CD14-positive monocyte (primary cell): ENCODE measurements around the gene MPC1. TPM values are rescaled to one million over a fixed set of nuclear protein-coding genes. Genes with fewer than 3 reads are reported as not detected.
A peak's percentile ranks its signal among the peaks of the same experiment; 100 is the strongest.

Experiments
- DNase-seq, 3 donors: peaks; one replicate each; pipeline ENCODE4 v3.0.0-alpha.2; 2011 to 2022
- H2AFZ ChIP-seq: 2 replicates; pipeline ENCODE4 v1.6.0; 2012; ENCODE audit warnings: mild to moderate bottlenecking, low read depth, low read length, inconsistent platforms; ENCODE audit not compliant: insufficient read depth, poor library complexity, severe bottlenecking
- H3K27ac ChIP-seq, 2 donors: 1 replicate in 1 of 2; 2 replicates in 1 of 2; pipeline ENCODE4 v1.5.1; 2012 to 2013; ENCODE audit warnings: low read length in 2 of 2, control low read depth in 1 of 2, inconsistent platforms in 1 of 2, low read depth in 1 of 2, mild to moderate bottlenecking in 1 of 2
- H3K27me3 ChIP-seq, 2 donors: one replicate each; pipeline versions ENCODE4 v1.6.0 to v1.6.1; 2011 to 2013; ENCODE audit warnings: low read length in 2 of 2; ENCODE audit not compliant: control insufficient read depth in 2 of 2, insufficient read depth in 2 of 2
- H3K36me3 ChIP-seq, 2 donors: replicated peaks in 1 of 2; 1 replicate in 1 of 2; 2 replicates in 1 of 2; pipeline versions ENCODE4 v1.5.1 to v1.6.1; 2012 to 2013; ENCODE audit warnings: low read length in 2 of 2, control low read depth in 1 of 2, inconsistent platforms in 1 of 2, mild to moderate bottlenecking in 1 of 2; ENCODE audit not compliant: insufficient read depth in 2 of 2, control insufficient read depth in 1 of 2
- H3K4me1 ChIP-seq, 2 donors: 1 replicate in 1 of 2; 2 replicates in 1 of 2; pipeline versions ENCODE4 v1.5.1 to v1.6.1; 2012 to 2013; ENCODE audit warnings: low read length in 2 of 2, control low read depth in 1 of 2, inconsistent platforms in 1 of 2, mild to moderate bottlenecking in 1 of 2, moderate library complexity in 1 of 2; ENCODE audit not compliant: insufficient read depth in 2 of 2, control insufficient read depth in 1 of 2
- H3K4me2 ChIP-seq: replicated peaks from 2 replicates; pipeline ENCODE3; 2012; ENCODE audit warnings: low read length, moderate library complexity, mild to moderate bottlenecking; ENCODE audit not compliant: poor library complexity, severe bottlenecking; ENCODE audit errors: extremely low read depth
- H3K4me3 ChIP-seq, 3 experiments: fragments of 200-600 bp in 1 of 3; sonication (generic) in 1 of 3; replicated peaks in 1 of 3; 1 replicate in 2 of 3; 2 replicates in 1 of 3; pipeline ENCODE4 v1.5.1; 2011 to 2013; ENCODE audit warnings: low read length in 3 of 3, mild to moderate bottlenecking in 3 of 3, control low read depth in 2 of 3, low read depth in 2 of 3, inconsistent platforms in 1 of 3, moderate library complexity in 1 of 3
- H3K79me2 ChIP-seq: 2 replicates; pipeline ENCODE4 v1.6.0; 2012; ENCODE audit warnings: mild to moderate bottlenecking, control low read depth, inconsistent platforms, low read length, moderate library complexity; ENCODE audit not compliant: insufficient read depth
- H3K9ac ChIP-seq: 2 replicates; pipeline ENCODE4 v1.6.0; 2017; ENCODE audit warnings: low read length, mild to moderate bottlenecking; ENCODE audit not compliant: insufficient read depth, poor library complexity, severe bottlenecking
- H3K9me3 ChIP-seq, 2 donors: replicated peaks in 1 of 2; 1 replicate in 1 of 2; 2 replicates in 1 of 2; pipeline versions ENCODE4 v1.5.1 to v1.6.1; 2012 to 2013; ENCODE audit warnings: low read length in 2 of 2, control low read depth in 1 of 2; ENCODE audit not compliant: control insufficient read depth in 1 of 2, insufficient read depth in 1 of 2
- H4K20me1 ChIP-seq: 2 replicates; pipeline ENCODE4 v1.6.0; 2012; ENCODE audit warnings: mild to moderate bottlenecking, low read length, control low read depth, moderate library complexity; ENCODE audit not compliant: insufficient read depth
- H3K27ac Mint-ChIP-seq, 7 donors: one replicate each; pipeline ENCODE4 v1.8.0; 2020; ENCODE audit warnings: mild to moderate bottlenecking in 7 of 7, mixed read lengths in 7 of 7, moderate library complexity in 6 of 7, inconsistent platforms in 2 of 7
- H3K27me3 Mint-ChIP-seq, 3 donors: one replicate each; pipeline ENCODE4 v1.8.0; 2021 to 2022; ENCODE audit warnings: low read depth in 3 of 3, mild to moderate bottlenecking in 3 of 3, mixed read lengths in 3 of 3, moderate library complexity in 3 of 3, inconsistent platforms in 1 of 3
- H3K36me3 Mint-ChIP-seq, 2 donors: one replicate each; pipeline ENCODE4 v1.8.0; 2020; ENCODE audit warnings: mixed read lengths in 2 of 2, inconsistent platforms in 1 of 2, mild to moderate bottlenecking in 1 of 2
- H3K4me1 Mint-ChIP-seq: one replicate; pipeline ENCODE4 v1.8.0; 2020; ENCODE audit warnings: mild to moderate bottlenecking, mixed read lengths
- H3K4me3 Mint-ChIP-seq, 2 donors: one replicate each; pipeline ENCODE4 v1.8.0; 2020; ENCODE audit warnings: mild to moderate bottlenecking in 2 of 2, mixed read lengths in 2 of 2, moderate library complexity in 1 of 2
- H3K9me3 Mint-ChIP-seq, 7 donors: one replicate each; pipeline ENCODE4 v1.8.0; 2020 to 2022; ENCODE audit warnings: mixed read lengths in 7 of 7, mild to moderate bottlenecking in 6 of 7, moderate library complexity in 6 of 7, inconsistent platforms in 2 of 7
- WGBS: methylation state at CpG from one replicate; pipeline ENCODE4 v1.1.5; 2013; ENCODE audit warnings: missing lambda C conversion rate; ENCODE audit not compliant: insufficient coverage; 5-methylcytosine and 5-hydroxymethylcytosine counted together
- intact Hi-C, 2 donors: fragments of 100-400 bp; cut with micrococcal nuclease; formaldehyde crosslinking; loops; one replicate each; pipeline versions ENCODE4 v1.15.0 to v1.15.1; 2023
- polyA minus RNA-seq: library from RNA; depleted of rRNA, polyadenylated mRNA; stranded (reverse); fragments of >200 nt; gene quantifications from 2 replicates; pipeline ENCODE4 v1.2.3, GENCODE V29; 2012
- polyA plus RNA-seq, 3 donors: library from polyadenylated mRNA; depleted of rRNA in 1 of 3; unstranded in 2 of 3; stranded (reverse) in 1 of 3; fragments of 300-500 nt in 2 of 3; fragments of >200 nt in 1 of 3; fragmentation: Illumina TruSeq in 2 of 3; gene quantifications; 1 replicate in 2 of 3; 2 replicates in 1 of 3; pipeline ENCODE4 v1.2.3, GENCODE V29; 2012 to 2021
- total RNA-seq, 12 experiments: library from RNA in 1 of 12; stranded (reverse) in 1 of 12; fragments of 120-200 nt in 1 of 12; gene quantifications; one replicate each; pipeline ENCODE4 v1.2.4 and lab custom pipeline; 2013 to 2026; ENCODE audit warnings: mixed read lengths in 6 of 12, inconsistent platforms in 1 of 12
- TF ChIP-seq, protein P1 (sequence below): fragments of 200-600 bp; IDR thresholded peaks from one replicate; pipeline ENCODE4 v1.8.0; 2022; ENCODE audit warnings: antibody characterized with exemption, mild to moderate bottlenecking

MPC1 gene
- 51.5 TPM for total RNA-seq (2013)
- polyA plus RNA-seq (100 to 1,000 TPM in 2 of 3 donors, 10 to 100 TPM in 1; 52.4 to 122 (median 104) TPM), polyA minus RNA-seq (5.3 and 13.2 TPM in 2 replicates), total RNA-seq (lab: John Stamatoyannopoulos, UW) (5.6 to 44.5 (median 29.6) reads per million in 11 experiments)

DNA sequence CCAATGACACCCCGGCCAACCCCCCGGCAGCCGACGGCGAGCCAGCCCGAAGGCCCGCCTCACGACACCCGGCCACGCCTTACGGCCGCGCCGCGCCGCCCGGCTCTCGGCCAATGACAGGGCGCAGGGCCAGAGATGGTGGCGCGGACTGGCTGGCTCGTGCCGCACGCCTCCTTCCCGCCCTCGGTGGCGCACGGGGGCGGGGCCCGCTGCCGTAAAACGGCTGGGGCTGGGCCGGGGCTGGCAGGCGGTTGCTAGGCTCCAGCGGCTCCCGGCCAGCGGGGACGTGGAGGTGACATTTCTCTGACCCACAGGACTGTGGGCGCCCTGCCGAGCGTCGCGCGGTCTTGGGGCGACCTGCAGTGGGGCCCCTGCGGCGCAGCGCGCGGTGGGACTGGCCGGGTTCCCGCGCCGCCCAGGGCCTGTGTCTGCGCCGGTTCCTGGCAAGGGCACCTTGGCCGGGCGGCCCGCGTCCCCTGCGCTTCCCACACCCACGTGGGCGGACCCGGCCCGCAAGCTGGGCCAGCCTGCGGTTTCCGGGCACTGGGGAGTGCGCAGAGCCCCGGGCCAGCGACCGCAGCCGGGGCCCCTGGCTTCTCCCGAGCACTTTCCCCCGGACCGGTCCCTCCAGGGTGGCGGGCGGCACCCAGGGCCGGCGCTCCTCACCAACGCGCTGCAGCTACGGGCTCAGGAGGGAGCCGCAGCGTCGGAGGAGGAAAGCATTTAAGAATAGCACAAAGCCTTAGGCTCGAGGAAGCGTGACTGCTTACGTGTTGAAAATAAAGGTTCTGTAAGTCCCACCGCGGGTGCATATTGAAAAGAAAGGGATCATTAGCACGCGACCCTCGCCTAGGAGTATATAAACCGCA, at the start of gene MPC1:
Gene MPC1, minus strand, starts transcription at position 8 of the 869 bp plus-strand sequence. CDS start 64 bp downstream, outside the sequence.
- peak; percentile 91 to 93 (median 92) for DNase-seq
- no peaks in the 10 kb centered on the region for H3K9me3 ChIP-seq
- no peaks in the 10 kb centered on the region for H3K36me3 ChIP-seq
- H3K4me2 ChIP-seq, result peak within 1 kb of the TSS; percentile 100
- H2AFZ ChIP-seq, result peak within 1 kb of the TSS; percentile 89
- H4K20me1 ChIP-seq, result peaks cover 10% of the 10 kb centered on the region
- Mint-ChIP-seq H3K9me3 (no peaks in the 10 kb centered on the region), H3K4me1 (peaks cover 23% of the 10 kb centered on the region), H3K27me3 (no peaks in the 10 kb centered on the region), H3K36me3 (no peaks in the 10 kb centered on the region), H3K4me3 (peak within 1 kb of the TSS; percentile 94 to 95), H3K27ac (peak within 1 kb of the TSS; percentile 88 to 95 (median 90))
- H3K27me3 ChIP-seq, result no peaks in the 10 kb centered on the region
- peak within 1 kb of the TSS; percentile 89 to 97 (median 92) for H3K4me3 ChIP-seq
- H3K79me2 ChIP-seq, result peaks cover 42% of the 10 kb centered on the region
- H3K4me1 ChIP-seq, result peaks cover 14 to 25% of the 10 kb centered on the region in 2 donors
- H3K27ac ChIP-seq, result peak within 1 kb of the TSS; percentile 81 to 86
- H3K9ac ChIP-seq, result peak within 1 kb of the TSS; percentile 82
- TF ChIP-seq, protein P1, sequence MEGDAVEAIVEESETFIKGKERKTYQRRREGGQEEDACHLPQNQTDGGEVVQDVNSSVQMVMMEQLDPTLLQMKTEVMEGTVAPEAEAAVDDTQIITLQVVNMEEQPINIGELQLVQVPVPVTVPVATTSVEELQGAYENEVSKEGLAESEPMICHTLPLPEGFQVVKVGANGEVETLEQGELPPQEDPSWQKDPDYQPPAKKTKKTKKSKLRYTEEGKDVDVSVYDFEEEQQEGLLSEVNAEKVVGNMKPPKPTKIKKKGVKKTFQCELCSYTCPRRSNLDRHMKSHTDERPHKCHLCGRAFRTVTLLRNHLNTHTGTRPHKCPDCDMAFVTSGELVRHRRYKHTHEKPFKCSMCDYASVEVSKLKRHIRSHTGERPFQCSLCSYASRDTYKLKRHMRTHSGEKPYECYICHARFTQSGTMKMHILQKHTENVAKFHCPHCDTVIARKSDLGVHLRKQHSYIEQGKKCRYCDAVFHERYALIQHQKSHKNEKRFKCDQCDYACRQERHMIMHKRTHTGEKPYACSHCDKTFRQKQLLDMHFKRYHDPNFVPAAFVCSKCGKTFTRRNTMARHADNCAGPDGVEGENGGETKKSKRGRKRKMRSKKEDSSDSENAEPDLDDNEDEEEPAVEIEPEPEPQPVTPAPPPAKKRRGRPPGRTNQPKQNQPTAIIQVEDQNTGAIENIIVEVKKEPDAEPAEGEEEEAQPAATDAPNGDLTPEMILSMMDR, result peak; percentile 44
- under 1% methylated on average over 94 of the region's 94 CpGs for WGBS
- intact Hi-C loops, result loop anchor here (1.0 to 10.0 kb wide), 5 partner anchors 40 to 244 kb away; partner anchors contain the start of genes RPS6KA2 (in 2 of the 2) and SFT2D1 (in 1 of the 2)

DNA sequence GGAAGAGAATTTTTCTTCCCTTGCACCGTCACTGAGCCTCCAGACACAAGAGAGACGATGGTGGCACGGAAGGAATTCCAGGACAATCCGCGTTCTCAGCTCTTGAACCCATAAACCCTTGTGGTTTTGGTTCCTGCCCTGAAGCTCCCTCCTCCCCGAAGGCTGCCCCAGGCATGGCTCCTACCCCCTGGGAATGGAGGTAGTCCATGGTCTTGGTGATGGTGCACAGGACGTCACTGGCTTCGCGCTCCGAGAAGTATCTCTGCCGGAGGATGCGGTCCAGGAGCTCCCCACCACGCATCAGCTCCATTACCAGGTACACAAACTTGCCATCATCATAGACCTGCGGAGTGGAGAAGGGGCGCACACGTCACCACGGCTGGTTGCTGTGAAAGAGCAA, 47.5 kb upstream of the MPC1 start:
- Histone ChIP-seq H4K20me1 (no peaks in the 10 kb centered on the region), H2AFZ (no peak overlapping the region), H3K36me3 (no peaks in the 10 kb centered on the region), H3K9me3 (no peaks in the 10 kb centered on the region), H3K4me3 (no peak overlapping the region), H3K27ac (no peak overlapping the region), H3K4me1 (no peaks in the 10 kb centered on the region), H3K27me3 (no peaks in the 10 kb centered on the region), H3K4me2 (no peak overlapping the region), H3K79me2 (no peaks in the 10 kb centered on the region), H3K9ac (no peak overlapping the region)
- intact Hi-C loops, result no loop called here
- 90% methylated on average over 9 of the region's 17 CpGs for WGBS
- Mint-ChIP-seq H3K4me1 (no peaks in the 10 kb centered on the region), H3K27ac (no peak overlapping the region), H3K4me3 (no peak overlapping the region), H3K36me3 (peaks cover 0 to 3% of the 10 kb centered on the region in 2 donors), H3K9me3 (peaks cover 0 to 7% (median 2%) of the 10 kb centered on the region in 7 donors), H3K27me3 (peaks cover 1 to 3% (median 2%) of the 10 kb centered on the region in 3 donors)
- no peak for DNase-seq
- TF ChIP-seq, protein P1, result no peak
